ENCODE measurements around the gene KRI1. TPM values are rescaled to one million over a fixed set of nuclear protein-coding genes. Genes with fewer than 3 reads are reported as not detected.
"Not testable (repeated sequence)": the region's sequence is repeated elsewhere in the genome, so short reads cannot be mapped to it uniquely, and the experiment has no call there.

KRI1 gene
- total RNA-seq, 1 donor from 2014 or later: 10.4 TPM

GRCh38 chr19:10580979-10581631 lies 15.3 kb upstream of the KRI1 start:
- ATAC-seq (ENCODE audit: poor library complexity) (peak; percentile 96), DNase-seq (peak; percentile 93)
- intact Hi-C loops (cut with DNase I): loop anchor here (2.0 kb wide), 1 partner anchor 64 kb away; no protein-coding TSS in a partner anchor

DNA sequence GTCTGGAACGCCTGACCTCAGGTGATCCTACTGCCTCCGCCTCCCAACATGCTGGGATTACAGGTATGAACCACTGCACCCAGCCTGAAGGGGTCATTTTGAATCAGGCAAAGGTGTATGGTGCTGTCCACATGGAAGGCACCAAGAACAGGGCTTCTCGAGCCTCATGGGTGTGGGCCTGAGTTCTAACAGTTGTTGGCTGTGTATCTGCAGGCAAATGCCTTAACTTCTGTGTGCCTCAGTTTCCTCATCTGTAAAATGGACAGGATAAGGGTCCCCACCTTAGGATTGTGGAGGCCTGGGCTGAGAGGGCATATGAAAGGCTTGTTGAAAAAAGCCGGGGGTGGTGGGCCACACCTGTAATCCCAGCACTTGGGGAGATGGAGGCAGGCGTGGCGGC lies 12.1 kb upstream of the KRI1 start:
- intact Hi-C loops (cut with DNase I): no loop called here
- DNase-seq: no peak
- ATAC-seq (ENCODE audit: poor library complexity): no peak

GRCh38 chr19:10575011-10575716 lies 9.4 kb upstream of the KRI1 start:
- DNase-seq (no peak), ATAC-seq (ENCODE audit: poor library complexity) (no peak)
- intact Hi-C loops (cut with DNase I): no loop called here

DNA sequence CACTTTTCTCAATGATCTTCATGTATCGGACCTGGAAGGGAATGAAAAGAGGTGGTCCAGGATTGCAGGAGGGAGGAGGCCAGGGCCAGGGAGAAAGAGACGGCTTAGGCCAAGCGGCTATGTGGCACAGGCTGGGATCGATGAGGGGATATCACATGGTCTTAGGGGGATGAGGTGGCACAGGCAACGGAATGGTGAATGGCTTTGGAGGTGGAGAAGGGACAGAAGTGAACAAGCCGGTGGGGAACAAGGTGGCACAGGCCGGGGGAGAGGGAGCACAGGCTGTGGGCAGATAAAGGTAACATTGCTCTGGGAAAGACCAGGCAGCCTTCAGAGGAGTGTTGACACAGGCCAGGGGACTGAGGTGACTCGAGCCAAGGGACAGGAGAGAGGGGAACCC lies 8.7 kb upstream of the KRI1 start:
- no peak for ATAC-seq (ENCODE audit: poor library complexity)
- DNase-seq: no peak
- intact Hi-C loops (cut with DNase I): no loop called here

DNA sequence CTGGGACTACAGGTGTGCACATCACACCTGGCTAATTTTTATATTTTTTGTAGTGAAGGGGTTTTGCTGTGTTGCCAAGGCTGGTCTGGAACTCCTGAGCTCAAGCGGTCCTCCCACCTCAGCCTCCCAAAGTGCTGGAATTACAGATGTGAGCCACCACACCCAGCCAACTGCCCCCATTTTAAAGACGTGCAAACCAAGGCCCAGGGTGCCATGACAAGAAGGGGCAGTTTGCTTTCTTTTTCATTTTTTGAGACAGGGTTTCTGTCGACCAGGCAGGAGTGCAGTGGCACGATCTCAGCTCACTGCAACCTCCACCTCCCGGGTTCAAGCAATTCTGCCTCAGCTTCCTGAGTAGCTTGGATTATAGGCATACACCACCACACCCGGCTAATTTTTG lies 8.0 kb upstream of the KRI1 start:
- ATAC-seq (ENCODE audit: poor library complexity); intact Hi-C loops (cut with DNase I); DNase-seq: not testable (repeated sequence)

GRCh38 chr19:10568826-10569651 lies 3.2 kb upstream of the KRI1 start, which contains the start of gene CDKN2D:
Gene CDKN2D, minus strand, starts transcription at chr19:10568979. Its CDS starts 326 bp downstream, at chr19:10568653.
- ATAC-seq (ENCODE audit: poor library complexity) (peak; percentile 89), DNase-seq (peak; percentile 100)
- intact Hi-C loops (cut with DNase I): loop anchor here (5.0 kb wide), 1 partner anchor 167 kb away; the partner anchor contains the start of gene CDC37

DNA sequence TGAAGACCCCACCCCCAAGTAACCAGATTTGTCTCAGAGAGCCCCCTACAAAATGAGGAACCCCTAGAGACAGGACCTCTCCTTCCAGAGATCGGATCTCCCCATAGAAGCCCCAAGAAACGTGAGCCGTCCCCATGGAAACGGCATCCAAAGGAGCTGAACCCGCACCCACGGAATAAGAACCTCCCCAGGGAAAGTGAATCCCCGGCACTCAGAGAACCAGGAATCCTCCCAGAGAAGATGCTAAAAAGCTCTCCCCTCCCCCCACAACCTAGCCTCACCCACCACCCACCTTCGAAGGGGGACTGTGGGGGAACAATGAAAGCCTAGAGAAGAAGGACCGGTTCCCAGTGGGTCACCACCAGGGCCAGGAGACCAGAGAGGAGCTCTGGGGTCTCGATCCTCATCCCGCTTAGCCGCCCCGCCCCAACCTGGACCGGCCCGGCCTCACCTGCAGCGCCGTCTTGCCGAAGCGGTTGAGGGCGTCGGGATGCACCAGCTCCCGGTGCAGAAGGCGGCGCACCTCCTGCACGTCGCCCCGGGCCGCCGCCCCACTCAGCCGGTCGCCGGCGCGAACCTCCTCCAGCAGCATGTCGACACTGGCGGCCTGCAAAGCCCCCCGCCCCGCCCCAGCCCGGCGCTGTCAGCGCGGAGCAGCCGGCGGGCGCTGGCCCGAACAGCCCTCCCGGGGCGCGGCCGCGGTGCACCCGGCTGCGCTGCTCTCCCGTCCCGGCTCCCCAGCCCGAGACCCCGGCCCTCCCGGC lies 2.4 kb upstream of the KRI1 start:
- no peak for ATAC-seq (ENCODE audit: poor library complexity)

DNA sequence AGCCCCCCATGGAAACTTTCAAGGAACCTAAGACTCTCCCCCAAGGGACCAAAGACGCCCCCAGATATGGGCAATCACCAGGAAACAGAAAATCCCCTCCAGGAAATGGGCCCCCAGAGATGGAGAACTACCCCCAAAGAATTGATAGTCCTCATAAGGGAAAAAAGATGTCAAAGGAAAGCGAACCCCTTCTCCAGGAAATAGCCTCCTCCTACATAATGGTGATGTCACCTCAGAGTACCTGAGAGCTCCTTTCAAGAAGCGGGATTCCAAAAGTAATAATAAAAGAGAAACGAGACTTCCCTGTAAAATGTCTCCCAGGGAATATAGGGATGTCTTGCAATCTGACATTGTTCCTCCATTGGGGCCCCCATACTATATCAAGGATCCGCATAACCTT lies 1.8 kb upstream of the KRI1 start:
- intact Hi-C loops (cut with DNase I): loop anchor here (5.0 kb wide), 1 partner anchor 165 kb away; the partner anchor contains the start of gene CDC37
- ATAC-seq (ENCODE audit: poor library complexity): no peak
- DNase-seq: no peak

More for the DNA sequence above, 2.4 kb upstream of the KRI1 start:
- intact Hi-C loops (cut with DNase I): loop anchor here (5.0 kb wide), 1 partner anchor 166 kb away; the partner anchor contains the start of gene CDC37
- DNase-seq: no peak

- DNase-seq (no peak), ATAC-seq (ENCODE audit: poor library complexity) (no peak)
- intact Hi-C loops (cut with DNase I): loop anchor here (5.0 kb wide), 1 partner anchor 165 kb away; the partner anchor contains the start of gene CDC37
These were observed 1.0 kb upstream of the KRI1 start for GRCh38 chr19:10566658-10567410.

GRCh38 chr19:10566408-10566657 lies 523 bp upstream of the KRI1 start:
- no peak for ATAC-seq (ENCODE audit: poor library complexity)
- intact Hi-C loops (cut with DNase I): loop anchor here (5.0 kb wide), 1 partner anchor 164 kb away; the partner anchor contains the start of gene CDC37

DNA sequence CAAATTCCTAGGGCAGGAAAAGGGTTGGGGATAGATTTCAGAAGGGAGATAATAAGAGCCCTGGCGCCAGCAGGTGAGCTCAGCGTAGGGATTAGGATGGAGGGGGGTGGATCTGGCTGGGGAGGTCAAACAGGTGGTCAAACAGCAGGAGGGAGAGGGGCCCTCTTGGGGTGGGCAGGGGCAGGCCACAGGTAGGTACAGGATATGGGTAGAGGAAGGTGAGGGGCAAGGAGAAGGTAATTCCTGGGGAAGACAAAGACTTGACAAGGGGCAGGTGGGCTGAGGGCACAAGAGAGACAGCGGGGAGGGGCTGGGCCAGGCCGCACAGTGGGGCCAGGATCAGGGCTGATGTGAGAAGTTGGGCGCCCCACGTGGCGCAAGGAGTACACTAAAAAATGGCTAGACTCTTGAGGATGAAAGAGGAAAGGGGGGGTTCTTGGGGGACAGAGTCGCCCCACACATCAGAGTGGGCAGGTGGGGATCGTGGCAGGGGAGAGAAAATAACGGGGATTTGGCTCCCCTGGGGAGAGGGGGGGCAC lies 713 bp downstream of the KRI1 start:
- intact Hi-C loops (cut with DNase I): loop anchor here (5.0 kb wide), 1 partner anchor 163 kb away; the partner anchor contains the start of gene CDC37
- ATAC-seq (ENCODE audit: poor library complexity) (no peak), DNase-seq (peak; percentile 68)

More at GRCh38 chr19:10566408-10566657, 523 bp upstream of the KRI1 start:
- DNase-seq: no peak

DNA sequence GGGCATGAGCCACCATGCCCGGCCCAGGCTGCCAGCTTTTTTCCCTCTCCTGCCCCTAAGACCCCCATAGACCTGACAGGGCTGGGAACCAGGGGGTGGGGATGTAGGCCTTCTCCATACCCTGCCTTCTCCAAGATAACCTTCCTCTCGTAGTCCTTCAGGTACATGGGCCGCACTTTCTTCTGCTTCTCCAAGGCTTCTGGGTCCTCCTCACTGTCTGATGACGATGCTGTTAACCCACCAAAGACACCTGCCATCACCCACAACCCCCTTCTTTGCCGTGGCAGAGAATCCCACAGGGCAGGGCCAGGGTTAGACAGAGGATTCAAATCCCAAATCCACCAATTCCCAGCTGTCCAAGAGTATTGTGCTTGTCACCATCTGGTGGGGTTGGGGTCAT lies 3.2 kb downstream of the KRI1 start:
- intact Hi-C loops (cut with DNase I): no loop called here
- DNase-seq: no peak
- no peak for ATAC-seq (ENCODE audit: poor library complexity)

- ATAC-seq (ENCODE audit: poor library complexity) (no peak), DNase-seq (no peak)
- intact Hi-C loops (cut with DNase I): no loop called here
These were observed 5.7 kb downstream of the KRI1 start for GRCh38 chr19:10560154-10560553.

- ATAC-seq (ENCODE audit: poor library complexity) (no peak), DNase-seq (no peak)
- intact Hi-C loops (cut with DNase I): no loop called here
These were observed 8.1 kb downstream of the KRI1 start for GRCh38 chr19:10557603-10558197.

DNA sequence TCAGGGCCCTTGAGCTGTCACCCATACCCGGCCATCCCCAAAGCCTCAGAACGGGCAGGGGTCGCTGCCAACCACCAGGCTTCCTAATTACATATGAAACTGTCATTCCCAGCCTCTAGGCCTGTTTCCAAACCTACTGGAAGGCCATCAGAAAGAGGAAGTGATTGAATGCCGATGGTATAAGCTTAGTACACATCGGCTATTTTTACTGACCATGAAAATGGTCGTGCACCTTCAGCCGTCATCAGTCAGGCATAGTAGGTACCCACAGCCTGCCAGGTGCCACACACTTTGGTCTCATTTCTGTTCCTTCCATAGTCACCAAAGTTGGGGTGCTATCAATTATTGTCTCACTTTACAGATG lies 10.2 kb downstream of the KRI1 start:
- DNase-seq (no peak), ATAC-seq (ENCODE audit: poor library complexity) (no peak)
- intact Hi-C loops (cut with DNase I): no loop called here

DNA sequence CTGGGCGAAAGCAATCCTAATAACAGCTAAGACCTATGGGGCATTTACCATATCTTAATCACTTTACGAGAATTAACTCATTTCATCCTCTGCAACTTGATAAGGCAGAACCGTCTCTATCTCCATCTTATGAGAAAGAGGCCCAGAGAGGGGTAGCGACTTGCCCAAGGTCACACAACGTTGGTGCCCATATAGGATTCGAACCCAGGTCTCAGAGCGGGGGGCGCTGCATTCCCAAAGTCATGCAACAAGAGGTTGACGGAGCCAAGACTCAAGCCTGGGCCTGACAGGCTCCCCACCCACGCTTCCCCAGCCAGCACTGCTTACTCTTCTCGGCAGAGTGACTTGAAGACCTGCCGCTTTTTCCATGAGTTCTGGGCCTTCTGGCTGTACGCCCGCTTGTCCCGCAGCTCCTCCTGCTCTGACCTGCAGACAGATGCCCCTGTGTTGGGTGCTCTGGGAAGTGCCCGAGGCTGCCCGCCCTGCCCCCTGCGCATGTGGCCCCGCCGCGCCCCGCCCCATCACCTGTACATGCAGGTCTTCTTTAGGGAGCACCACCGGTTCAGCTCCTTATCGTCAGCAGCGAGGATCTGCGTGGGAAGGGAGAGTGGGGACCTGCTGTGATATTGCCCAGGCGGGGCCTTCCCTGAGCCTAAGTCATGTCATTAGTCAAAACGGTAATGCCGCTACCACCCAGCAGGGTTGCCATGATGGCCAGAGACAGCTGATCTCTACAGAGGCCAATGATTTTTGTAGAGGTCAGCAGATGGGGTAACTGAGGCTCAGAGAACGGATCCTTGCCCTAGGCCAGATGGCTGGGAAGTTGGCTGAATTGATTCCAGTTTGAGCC lies 10.8 kb downstream of the KRI1 start:
- no peak for DNase-seq
- ATAC-seq (ENCODE audit: poor library complexity): no peak
- intact Hi-C loops (cut with DNase I): no loop called here

Measured in Right ventricle myocardium superior (tissue), 1 donor.